HEK293 (cell line): ENCODE data around the gene FADD.

Source experiments
- CTCF ChIA-PET: fragments of 350-600 bp; formaldehyde crosslinking; extraction: SDS; loops from one replicate; lab custom pipeline; 2021; ENCODE audit warnings: antibody characterized with exemption; lab: Yijun Ruan, JAX
- POLR2A ChIA-PET: fragments of 300-600 bp; formaldehyde crosslinking; extraction: SDS; loops from one replicate; lab custom pipeline; 2020; ENCODE audit warnings: antibody characterized with exemption, inconsistent platforms; lab: Yijun Ruan, JAX
- H3K27ac ChIP-seq: fragments of 200-500 bp; sonication (Bioruptor generic); 2 replicates; pipeline ENCODE4 v1.5.1; 2014; ENCODE audit warnings: low read depth, low read length, control low read depth, inconsistent platforms; ENCODE audit errors: extremely low read depth
- H3K36me3 ChIP-seq, 2 experiments: fragments of 200-500 bp in 1 of 2; sonication (Bioruptor generic) in 1 of 2; 1 replicate in 1 of 2; 2 replicates in 1 of 2; pipeline ENCODE4 v1.5.1; 2014 to 2017; ENCODE audit warnings: inconsistent platforms in 2 of 2, low read length in 2 of 2; ENCODE audit not compliant: control insufficient read depth in 2 of 2, insufficient read depth in 1 of 2
- H3K4me1 ChIP-seq: fragments of 200-500 bp; sonication (Bioruptor generic); 2 replicates; pipeline ENCODE4 v1.5.1; 2014; ENCODE audit warnings: mild to moderate bottlenecking, low read length, inconsistent platforms; ENCODE audit not compliant: control insufficient read depth, insufficient read depth
- H3K4me3 ChIP-seq: 2 replicates; pipeline ENCODE4 v1.5.1; 2011; ENCODE audit warnings: low read depth, mild to moderate bottlenecking, control low read depth, low read length, moderate library complexity
- H3K9me3 ChIP-seq: fragments of 200-500 bp; sonication (Bioruptor generic); 2 replicates; pipeline ENCODE4 v1.5.1; 2014; ENCODE audit warnings: low read depth, low read length, inconsistent platforms; ENCODE audit not compliant: control insufficient read depth, insufficient read depth
- TSHZ1 ChIP-seq: fragments of 450-650 bp; formaldehyde crosslinking; IDR thresholded peaks from 2 replicates; pipeline ENCODE4 v1.5.1; 2016; ENCODE audit warnings: missing biosample characterization, missing genetic modification characterization, borderline replicate concordance
- ZBTB8A ChIP-seq: fragments of 450-650 bp; formaldehyde crosslinking; IDR thresholded peaks from 2 replicates; pipeline ENCODE4 v1.5.1; 2016; ENCODE audit warnings: missing biosample characterization, missing genetic modification characterization
- ZFP41 ChIP-seq: fragments of 450-650 bp; formaldehyde crosslinking; IDR thresholded peaks from 2 replicates; pipeline ENCODE4 v1.5.1; 2016; ENCODE audit warnings: missing biosample characterization, missing genetic modification characterization, borderline replicate concordance
- ZNF10 ChIP-seq: fragments of 450-650 bp; formaldehyde crosslinking; IDR thresholded peaks from 2 replicates; pipeline ENCODE4 v1.5.1; 2017; ENCODE audit warnings: missing biosample characterization, missing genetic modification characterization
- ZNF140 ChIP-seq: fragments of 450-650 bp; formaldehyde crosslinking; IDR thresholded peaks from 2 replicates; pipeline ENCODE4 v1.5.1; 2016; ENCODE audit warnings: missing biosample characterization, missing genetic modification characterization
- ZNF211 ChIP-seq: fragments of 450-650 bp; formaldehyde crosslinking; IDR thresholded peaks from 2 replicates; pipeline ENCODE4 v1.5.1; 2016; ENCODE audit warnings: low read depth, missing biosample characterization, missing genetic modification characterization
- ZNF518A ChIP-seq: fragments of 450-650 bp; formaldehyde crosslinking; conservative IDR thresholded peaks from 2 replicates; pipeline ENCODE4 v1.5.1; 2016; ENCODE audit warnings: low read depth, missing biosample characterization, missing genetic modification characterization
- ZNF585B ChIP-seq: fragments of 450-650 bp; formaldehyde crosslinking; IDR thresholded peaks from 2 replicates; pipeline ENCODE4 v1.5.1; 2016; ENCODE audit warnings: missing biosample characterization, missing genetic modification characterization
- ZNF645 ChIP-seq: fragments of 450-650 bp; formaldehyde crosslinking; IDR thresholded peaks from 2 replicates; pipeline ENCODE4; 2016; ENCODE audit warnings: missing biosample characterization, missing genetic modification characterization
- ZNF701 ChIP-seq: fragments of 450-650 bp; formaldehyde crosslinking; IDR thresholded peaks from 2 replicates; pipeline ENCODE4 v1.5.1; 2016; ENCODE audit warnings: missing biosample characterization, missing genetic modification characterization
- ZNF704 ChIP-seq: fragments of 450-650 bp; formaldehyde crosslinking; IDR thresholded peaks from 2 replicates; pipeline ENCODE4 v1.5.1; 2016; ENCODE audit warnings: missing biosample characterization, missing genetic modification characterization
- ZNF76 ChIP-seq: fragments of 450-650 bp; formaldehyde crosslinking; IDR thresholded peaks from 2 replicates; pipeline ENCODE4; 2016; ENCODE audit warnings: low read depth, missing biosample characterization, missing genetic modification characterization, borderline replicate concordance
- ZSCAN30 ChIP-seq: fragments of 450-650 bp; IDR thresholded peaks from 2 replicates; pipeline ENCODE4 v1.5.1; 2018; ENCODE audit warnings: missing biosample characterization, mild to moderate bottlenecking, missing genetic modification characterization, moderate library complexity
- TF ChIP-seq, protein P1 (sequence below): sonication (generic); formaldehyde crosslinking; IDR thresholded peaks from 2 replicates; pipeline ENCODE4 v1.8.1; 2022; ENCODE audit warnings: mild to moderate bottlenecking, moderate library complexity, missing genetic modification reagents
- TF ChIP-seq, protein P2 (sequence below): fragments of 450-650 bp; formaldehyde crosslinking; IDR thresholded peaks from 2 replicates; pipeline ENCODE4 v1.5.1; 2016; ENCODE audit warnings: missing biosample characterization, missing genetic modification characterization, low read depth
- TF ChIP-seq, protein P3 (sequence below): fragments of 450-650 bp; formaldehyde crosslinking; IDR thresholded peaks from 2 replicates; pipeline ENCODE4 v1.5.1; 2016; ENCODE audit warnings: missing biosample characterization, missing genetic modification characterization

Gene FADD

DNA sequence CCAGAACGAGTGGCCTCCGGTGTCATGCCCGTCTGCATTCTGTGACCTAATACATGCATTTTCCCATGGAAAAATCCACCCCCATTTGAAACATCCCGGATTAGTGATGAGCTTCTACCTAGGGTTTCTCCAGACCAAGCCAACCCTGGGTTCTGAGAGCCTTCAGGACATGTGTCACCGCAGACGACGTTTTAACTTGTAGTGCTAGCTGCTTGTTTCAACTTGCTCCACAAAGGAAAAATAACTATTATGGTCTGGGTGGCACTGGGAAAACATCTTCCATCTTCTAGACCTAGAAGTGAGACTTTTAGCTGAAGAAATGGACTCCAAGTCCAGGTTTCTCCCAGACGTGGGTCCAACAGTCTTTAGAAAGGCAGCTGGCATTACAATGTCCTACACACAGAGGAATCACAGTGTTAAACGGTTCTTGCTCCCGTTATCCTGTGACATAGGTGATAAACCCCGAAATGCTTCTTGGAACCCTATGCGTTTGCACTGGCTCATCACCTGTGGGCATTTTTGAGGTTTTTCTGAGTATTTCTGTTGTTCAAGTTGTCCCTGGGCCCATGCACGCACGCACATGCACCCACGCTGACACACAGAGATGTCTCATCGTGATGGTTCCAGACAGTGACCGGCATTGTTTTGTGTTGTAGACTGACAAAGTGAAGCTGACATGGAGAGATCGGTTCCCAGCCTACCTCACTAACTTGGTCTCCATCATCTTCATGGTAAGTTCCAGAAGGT is 46.6 kb upstream of the FADD start (continued):
- TF ChIP-seq, protein P1, sequence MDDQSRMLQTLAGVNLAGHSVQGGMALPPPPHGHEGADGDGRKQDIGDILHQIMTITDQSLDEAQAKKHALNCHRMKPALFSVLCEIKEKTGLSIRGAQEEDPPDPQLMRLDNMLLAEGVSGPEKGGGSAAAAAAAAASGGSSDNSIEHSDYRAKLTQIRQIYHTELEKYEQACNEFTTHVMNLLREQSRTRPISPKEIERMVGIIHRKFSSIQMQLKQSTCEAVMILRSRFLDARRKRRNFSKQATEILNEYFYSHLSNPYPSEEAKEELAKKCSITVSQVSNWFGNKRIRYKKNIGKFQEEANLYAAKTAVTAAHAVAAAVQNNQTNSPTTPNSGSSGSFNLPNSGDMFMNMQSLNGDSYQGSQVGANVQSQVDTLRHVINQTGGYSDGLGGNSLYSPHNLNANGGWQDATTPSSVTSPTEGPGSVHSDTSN: no peak
- TF ChIP-seq, protein P2, sequence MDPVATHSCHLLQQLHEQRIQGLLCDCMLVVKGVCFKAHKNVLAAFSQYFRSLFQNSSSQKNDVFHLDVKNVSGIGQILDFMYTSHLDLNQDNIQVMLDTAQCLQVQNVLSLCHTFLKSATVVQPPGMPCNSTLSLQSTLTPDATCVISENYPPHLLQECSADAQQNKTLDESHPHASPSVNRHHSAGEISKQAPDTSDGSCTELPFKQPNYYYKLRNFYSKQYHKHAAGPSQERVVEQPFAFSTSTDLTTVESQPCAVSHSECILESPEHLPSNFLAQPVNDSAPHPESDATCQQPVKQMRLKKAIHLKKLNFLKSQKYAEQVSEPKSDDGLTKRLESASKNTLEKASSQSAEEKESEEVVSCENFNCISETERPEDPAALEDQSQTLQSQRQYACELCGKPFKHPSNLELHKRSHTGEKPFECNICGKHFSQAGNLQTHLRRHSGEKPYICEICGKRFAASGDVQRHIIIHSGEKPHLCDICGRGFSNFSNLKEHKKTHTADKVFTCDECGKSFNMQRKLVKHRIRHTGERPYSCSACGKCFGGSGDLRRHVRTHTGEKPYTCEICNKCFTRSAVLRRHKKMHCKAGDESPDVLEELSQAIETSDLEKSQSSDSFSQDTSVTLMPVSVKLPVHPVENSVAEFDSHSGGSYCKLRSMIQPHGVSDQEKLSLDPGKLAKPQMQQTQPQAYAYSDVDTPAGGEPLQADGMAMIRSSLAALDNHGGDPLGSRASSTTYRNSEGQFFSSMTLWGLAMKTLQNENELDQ: no peak
- no peak for TF ChIP-seq ZNF704 (tag by site-specific recombination)
- TF ChIP-seq ZNF645: no peak
- no peak for TF ChIP-seq ZNF518A (tag by site-specific recombination)
- no peak for TF ChIP-seq ZFP41 (tag by site-specific recombination)
- no peak for TF ChIP-seq ZNF76 (tag by site-specific recombination)

DNA sequence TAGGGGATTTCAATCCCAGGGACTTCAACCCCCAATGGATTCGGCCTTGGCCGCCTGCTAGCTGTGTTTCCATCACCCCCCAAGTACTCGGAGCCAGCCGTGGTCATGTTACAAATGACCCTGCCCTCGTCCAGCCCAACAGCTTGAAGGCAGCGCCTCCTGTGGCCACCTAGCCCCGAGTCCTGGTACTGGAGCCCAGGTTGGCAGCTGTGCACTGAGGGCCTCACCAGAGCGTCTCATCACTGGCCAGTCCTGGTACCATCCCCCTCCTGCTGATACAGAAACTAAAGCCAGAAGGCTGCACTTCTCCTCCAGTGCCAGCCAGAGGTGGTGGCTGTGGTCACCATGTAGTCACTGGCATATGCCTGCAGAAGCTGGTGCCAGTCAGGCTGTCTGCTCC is 44.9 kb upstream of the FADD start:
- H3K36me3 ChIP-seq: no peaks in the 10 kb centered on the region
- no peaks in the 10 kb centered on the region for H3K9me3 ChIP-seq
- no peak overlapping the region for H3K4me3 ChIP-seq
- no peak overlapping the region for H3K27ac ChIP-seq
- CTCF ChIA-PET: interaction anchor here (0.6 to 1.1 kb wide), 6 partner anchors 11 to 239 kb away, joined by 3 to 4 read pairs (median 4); no protein-coding TSS in a partner anchor
- H3K4me1 ChIP-seq: no peaks in the 10 kb centered on the region
- TF ChIP-seq ZSCAN30 (tag by site-specific recombination) (no peak), ZNF140 (no peak), ZNF585B (tag by site-specific recombination) (no peak), ZNF701 (tag by site-specific recombination) (no peak), ZBTB8A (tag by site-specific recombination) (no peak), TSHZ1 (tag by site-specific recombination) (no peak), ZNF211 (tag by site-specific recombination) (no peak), ZNF10 (tag by site-specific recombination) (no peak)
- TF ChIP-seq, protein P3, sequence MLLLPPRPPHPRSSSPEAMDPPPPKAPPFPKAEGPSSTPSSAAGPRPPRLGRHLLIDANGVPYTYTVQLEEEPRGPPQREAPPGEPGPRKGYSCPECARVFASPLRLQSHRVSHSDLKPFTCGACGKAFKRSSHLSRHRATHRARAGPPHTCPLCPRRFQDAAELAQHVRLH (tag by site-specific recombination): no peak
- POLR2A ChIA-PET: no interaction called here
